Measurements from ENCODE around the gene MMRN2.
"Not testable (repeated sequence)": the region's sequence is repeated elsewhere in the genome, so short reads cannot be mapped to it uniquely, and the experiment has no call there.

MMRN2 gene

DNA sequence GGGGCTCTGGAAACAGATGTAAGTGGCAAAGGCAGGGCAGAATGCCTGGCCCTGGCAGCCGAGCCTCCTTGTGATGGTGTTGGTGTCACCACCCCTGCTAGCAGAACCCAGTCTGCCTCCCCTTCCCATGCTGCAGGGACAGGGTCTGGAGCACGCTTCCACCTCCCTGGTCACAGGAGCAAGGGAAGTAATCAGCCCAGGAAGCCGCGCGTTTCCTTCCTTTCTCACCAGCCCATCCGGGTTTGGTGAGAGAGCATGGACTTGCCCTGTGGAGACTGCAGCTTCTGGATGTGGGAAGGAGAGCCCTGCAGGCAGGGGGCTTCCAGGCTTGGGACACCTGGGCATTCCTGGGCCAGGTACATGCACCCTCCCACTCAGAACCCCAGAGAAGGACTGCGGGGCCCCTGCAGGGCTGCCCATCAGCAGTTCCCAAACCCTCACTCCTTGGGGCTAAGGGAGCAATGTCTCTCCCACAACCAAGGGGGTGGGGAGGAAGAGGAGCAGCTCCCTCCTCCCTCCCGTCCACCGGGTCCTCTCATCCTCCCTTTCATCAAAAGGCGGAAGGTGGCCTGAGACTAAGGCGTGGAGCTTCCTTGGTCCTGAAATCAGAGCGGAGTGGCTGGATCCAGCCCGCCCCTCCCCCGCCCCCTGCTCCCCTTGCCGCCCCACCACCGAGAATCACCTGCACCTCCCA lies 1.8 kb downstream of the MMRN2 start:
- no peak for DNase-seq

DNA sequence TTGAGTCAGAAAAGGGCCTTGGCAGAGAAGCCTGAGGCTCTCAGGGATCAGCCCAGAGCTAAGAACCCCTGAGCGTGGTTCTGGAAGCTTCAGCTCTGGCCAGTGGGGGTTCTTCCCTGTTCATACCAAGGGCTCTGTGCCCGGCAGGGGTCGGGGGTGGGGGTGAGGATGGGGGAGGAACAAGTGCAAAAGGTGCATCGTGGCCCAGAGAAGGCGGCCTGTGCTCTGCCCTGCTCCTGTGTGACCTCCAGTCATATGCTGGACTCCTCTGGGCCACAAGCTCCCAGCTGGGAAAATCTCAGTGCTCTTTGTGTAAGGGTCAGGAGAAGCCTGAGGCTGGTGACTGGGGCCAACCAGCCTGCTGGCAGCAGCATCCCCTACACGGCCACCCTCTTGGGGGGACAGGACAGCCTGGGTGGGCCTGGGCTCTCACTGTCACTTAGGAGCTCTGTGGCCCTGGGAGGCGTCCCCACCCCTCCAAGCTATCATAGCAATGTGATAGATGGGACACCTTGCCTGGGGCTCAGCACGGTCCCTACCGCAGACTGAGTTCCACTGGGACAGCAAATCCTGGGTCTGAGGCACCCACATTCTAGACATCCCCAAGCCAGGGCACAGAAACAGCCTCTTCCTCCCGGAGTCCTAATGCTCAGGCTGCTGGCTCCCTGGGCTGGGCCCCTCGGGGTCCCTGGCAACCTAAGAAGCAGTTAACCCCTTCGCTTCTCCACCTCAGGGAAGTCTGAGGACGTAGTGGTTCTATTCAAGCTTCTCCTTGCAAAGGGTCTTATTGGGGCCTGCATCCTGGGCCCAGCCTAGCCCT lies 2.5 kb downstream of the MMRN2 start:
- no peak for DNase-seq

DNA sequence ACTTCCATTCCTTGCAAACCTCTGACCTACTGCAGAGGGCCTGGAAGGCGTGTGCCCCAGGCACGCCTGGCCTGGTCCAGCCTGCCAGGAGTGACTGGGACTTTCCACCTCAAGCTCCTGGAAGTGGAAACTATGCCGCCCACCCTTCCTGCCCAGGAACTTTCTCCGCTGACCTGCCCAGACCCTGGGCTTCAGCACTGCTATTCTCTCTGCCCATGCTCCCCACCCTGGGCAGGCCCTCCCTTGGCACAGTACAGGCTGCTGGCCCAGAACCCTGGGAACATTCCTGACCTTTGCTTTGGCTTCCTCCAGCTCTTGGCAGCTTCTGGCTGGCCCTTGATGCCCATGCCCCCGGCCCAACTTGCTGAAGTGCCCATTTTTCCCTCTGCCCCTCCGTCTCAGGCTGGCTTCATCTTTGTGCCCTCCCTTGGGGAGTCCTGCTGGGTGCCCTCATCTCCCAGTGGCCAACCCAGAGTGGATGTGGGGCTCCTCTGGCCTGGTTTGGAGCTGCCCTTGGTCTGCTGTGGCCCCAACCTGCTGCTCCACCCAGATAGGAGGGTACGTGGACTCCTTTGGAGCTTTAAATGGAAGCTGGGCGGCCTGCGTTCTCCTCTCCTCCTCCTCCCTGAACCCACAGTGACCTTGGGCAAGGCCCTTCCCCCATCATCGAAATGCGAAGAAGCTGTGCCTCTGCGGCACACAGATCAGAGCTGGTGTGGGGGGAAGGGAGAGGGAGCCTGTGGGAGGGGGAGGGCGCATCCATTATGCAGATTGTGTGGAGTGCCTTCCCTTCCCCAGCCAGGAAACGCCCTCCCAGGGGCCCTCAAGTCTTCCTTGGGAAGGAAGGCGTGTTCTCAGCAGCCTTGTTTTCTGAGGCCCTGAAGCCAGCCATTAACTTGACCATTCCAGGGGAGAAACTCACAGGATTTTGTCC lies 3.4 kb downstream of the MMRN2 start:
- DNase-seq, result no peak

DNA sequence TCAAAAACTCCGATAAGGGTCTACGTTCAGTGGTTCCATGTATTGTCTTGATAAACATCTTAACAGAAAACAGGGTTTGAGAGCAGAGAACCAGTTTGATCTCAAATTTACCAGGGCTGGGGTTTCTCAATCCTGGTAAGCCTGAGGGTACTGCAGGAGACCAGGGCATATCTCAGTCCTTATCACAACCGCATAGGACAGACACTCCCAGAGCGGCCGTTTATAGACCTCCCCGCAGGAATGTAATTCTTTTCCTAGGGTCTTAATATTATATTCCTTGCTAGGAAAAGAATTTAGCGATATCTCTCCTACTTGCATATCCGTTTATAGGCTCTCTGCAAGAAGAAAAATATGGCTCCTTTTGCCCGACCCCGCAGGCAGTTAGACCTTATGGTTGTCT lies 4.7 kb downstream of the MMRN2 start:
- DNase-seq, result not testable (repeated sequence)

DNA sequence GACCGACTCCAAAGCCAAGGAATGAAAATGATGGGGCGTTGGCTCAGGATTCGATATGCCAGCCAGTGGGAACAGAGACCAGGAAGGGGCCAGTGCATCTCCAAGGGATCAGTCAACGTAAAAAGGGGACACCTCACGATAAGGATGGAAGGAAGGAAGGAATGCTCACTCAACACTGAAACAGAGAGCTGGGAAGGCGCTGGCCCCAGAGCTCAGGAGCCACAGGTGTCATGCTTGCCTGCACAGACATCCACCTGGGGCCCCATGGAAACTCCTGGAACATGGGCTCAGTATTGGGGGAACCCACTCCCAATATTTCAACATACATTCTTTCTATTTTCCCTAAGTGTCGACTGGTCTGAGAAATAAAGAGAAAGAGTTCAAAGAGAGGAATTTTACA lies 5.3 kb downstream of the MMRN2 start:
- no peak for DNase-seq

DNA sequence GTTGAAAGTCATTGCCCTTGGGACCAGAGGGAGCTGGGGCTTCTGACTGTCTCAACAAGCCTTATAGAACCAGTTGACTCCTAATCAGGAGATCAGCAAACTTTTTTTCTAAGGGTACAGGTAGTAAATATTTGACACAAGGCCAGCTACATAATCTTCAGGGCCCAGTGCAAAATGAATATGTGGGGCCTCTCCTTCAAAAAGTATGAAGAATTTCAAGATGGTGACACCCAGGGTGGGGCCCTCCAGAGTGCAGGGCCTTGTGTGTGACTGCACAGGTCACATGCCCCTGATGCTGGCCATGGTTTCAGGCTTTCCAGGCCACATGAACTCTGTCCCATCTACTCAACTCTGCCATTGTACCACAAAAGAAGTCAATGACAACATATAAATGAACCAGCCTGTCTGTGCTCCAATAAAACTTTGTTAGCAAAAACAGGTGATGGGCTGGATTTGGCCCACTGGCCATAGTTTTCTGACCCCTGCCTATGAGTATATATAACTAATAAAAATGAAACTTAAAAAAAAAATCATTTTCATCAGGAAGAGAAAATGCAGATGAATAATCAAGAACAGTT lies 6.1 kb downstream of the MMRN2 start:
- no peak for DNase-seq

DNA sequence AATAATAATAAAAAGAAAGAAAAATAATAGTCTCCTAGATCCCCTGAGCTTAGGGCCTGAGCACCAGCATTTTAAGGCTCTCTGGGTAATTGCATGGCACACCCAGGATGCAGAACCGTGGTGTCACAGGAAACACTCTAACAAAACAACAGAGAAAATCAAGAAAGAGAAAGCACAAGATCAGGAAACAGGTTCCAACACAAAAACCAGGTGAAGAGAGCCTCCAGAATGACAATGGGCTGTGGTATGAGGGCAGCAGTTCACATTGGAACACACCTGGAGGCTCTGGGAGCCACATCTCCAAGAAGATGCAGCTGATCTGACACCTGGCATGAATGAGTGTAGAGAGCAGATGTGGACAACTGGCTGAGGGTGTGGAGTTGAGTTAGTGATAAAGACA lies 7.1 kb downstream of the MMRN2 start:
- DNase-seq, result peak; percentile 15

DNA sequence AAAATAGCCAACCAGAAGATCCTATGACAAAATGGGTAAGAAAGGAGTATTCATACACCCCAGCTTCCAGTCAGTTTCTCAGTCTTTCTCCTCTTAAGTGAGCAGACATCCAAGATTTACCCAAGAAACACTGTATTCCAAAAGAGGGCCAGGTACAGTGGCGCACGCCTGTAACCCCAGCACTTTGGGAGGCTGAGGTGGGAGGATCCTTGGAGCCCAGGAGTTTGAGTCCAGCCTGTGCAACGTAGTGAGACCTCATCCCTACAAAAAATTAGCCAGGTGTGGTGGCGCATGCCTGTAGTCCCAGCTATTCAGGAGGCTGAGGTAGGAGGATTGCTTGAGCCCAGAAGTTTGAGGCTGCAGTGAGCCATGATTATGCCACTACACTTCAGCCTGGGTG lies 9.6 kb downstream of the MMRN2 start:
- not testable (repeated sequence) for DNase-seq

DNA sequence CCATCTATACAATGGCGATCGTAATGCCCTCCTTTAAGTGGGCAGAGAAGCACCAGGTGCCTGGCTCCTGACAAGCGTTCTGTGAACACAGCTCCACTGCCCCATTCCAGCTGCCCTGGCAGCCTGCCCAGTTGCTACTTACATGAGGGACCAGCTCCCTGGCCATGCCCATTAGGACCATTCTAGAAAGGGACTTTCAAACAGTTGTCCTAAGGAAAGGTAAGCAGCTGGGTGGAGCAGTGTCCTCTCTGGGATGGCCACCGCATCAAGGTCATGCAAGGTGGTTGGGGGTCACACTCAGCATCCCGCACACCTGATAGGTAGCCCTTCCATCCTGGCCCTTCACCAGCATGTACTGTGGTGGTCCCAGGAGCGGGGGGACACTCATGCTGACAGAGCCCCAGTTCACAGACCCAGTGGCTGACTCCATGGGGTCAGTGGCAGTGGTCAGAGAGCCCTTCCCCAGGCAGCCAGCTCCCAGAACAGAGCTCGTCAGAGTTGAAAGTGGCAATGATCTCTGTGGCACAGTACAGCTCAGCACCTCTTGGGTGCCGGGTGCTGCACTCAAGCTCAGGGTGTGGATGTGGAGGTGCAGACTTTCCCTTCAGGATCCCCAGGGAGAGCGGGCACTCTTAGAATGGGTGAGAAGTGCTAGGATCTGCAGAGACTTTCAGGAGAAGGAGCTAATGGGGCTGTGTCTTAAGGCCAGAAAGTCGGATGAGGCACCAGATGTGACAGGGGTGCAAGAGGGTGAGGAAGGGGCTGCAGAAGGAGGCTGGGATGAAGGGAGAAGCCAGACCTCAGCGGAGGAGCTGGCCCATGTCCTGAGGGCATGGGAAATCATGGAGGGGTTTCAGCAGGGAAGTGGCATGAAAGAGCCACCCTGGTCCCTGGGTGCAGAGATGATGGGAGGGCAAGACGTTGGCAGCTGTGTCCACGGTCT lies 10.9 kb downstream of the MMRN2 start:
- no peak for DNase-seq

DNA sequence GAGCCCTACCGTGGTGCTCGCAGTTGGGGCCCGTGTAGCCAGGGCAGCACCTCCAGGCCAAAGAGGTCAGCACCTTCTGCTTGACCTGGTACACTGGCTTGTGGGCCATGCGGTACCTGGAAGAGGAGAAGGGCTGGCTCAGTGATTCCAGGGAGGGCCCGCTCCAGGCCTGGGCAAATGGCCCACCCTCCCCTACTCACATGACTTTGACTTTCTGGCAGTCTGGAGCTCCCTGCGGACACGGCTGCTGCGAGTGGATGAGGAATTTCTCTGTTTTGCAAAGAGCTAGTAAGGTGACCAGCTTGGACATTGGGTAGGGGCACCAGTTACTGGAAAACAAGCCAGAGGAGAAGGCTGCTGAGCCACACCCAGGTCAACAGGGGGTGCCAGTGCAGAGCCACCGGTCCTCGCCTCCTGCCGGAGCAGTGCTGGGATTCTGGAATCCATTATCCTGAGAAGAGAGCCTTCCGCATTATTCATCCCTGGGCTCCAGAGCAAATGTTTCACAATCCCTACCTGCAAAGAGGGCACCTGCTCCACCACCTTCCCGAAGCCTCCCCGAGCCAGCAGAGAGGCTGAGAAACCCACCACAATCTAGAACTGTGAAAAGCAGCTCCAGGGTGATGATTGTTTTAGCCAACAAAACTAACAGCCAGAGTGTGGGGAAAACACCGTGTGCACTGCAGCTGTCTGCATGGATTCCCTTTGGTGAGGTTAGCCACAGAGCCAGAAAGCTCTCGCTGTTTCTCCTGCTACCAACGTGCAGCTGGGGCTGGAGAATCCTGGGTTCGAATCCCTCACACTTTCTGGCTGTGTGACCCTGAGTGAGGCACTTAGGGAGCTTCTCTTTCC lies 11.8 kb downstream of the MMRN2 start:
- no peak for DNase-seq

DNA sequence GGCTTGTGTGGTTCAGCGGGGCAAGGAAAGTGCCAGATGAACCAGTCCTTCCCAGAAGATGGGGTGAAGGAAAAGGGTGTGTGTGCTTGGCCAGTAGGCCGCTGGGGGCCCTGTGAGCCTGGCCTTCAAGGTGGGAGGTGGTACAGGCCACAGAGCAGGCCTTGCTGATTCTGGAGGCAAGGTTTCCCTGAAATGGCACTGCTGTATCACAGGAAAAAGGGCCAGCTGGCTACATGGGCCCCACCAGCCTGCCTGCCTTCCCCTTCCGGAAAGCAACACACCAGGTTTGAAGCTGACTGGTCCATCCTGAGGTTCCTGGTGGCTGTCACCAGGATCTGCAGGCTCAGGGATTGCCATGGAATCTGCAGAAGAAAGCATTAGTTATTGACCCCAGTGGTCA lies 12.5 kb downstream of the MMRN2 start:
- DNase-seq, result no peak

DNA sequence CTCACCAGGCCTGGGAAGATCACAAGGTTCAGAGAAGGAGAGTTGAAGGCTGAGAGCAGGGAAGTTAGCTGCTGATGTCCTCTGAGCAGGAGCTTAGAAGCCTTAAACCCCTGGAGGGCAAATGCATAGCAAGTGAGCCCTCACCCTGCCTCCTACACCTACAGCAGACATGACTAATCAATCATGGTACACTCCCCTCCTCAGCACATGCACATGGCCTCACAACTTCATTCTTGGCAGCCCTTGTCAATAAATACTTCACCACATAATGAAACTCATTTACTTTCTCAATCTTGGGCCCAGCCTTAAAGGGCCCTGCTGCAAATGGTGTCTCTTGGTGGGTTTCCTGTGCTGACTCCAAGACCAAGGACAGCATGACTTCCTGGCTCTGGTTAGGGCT lies 12.9 kb downstream of the MMRN2 start:
- no peak for DNase-seq

DNA sequence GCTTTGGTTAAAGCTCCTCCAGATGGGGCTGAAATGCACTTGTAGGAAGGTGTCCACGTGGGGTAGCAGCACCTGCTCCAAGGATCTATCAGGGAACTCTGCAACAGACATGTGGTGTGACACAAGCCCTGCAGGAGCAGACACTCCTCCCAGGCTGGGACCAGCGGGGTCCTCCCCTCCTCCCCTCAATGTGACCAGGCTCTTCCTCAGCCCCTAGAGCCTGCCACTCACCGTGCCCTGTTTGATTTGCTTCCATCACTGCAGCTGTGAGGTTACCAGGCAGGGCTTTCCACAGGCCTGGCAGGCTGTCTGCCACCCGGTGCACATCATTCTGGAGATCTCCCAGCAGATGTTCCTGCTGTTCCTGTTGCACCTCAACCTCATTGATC lies 13.4 kb downstream of the MMRN2 start:
- DNase-seq, result no peak

DNA sequence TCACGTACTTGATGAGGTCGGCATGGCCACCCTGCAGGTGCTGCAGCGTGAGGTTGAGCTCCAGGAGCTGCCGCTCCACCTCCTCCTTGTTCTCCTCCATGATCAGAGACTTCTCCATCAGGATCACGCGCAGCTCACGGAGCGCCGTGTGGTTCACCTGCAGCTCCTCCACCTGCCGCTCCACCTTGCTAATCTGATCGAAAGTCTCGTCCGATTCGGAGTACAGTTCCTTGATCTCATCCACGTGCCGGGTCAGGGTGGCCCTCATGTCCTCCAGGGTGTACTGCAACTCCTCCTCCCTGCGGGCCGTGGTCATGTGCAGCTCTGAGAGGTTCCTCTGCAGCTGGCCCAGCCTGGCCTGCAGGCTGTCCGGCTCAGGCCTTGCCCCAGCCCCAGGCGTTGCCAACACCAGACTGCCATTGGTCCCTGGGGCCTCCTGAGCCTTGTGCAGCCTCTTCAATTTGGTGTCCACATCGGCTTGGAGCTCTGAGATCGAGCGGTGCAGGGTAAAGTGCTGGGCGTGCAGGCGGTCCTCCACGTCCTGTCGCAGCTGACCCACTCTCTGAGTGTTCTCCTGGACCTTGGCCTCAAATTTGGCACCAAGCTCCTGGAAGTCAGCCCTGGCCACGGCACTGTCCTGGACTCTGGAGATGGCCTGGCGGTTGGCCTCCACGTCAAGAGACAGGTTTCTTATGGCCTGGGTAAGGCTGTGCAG lies 13.9 kb downstream of the MMRN2 start:
- DNase-seq, result no peak

DNA sequence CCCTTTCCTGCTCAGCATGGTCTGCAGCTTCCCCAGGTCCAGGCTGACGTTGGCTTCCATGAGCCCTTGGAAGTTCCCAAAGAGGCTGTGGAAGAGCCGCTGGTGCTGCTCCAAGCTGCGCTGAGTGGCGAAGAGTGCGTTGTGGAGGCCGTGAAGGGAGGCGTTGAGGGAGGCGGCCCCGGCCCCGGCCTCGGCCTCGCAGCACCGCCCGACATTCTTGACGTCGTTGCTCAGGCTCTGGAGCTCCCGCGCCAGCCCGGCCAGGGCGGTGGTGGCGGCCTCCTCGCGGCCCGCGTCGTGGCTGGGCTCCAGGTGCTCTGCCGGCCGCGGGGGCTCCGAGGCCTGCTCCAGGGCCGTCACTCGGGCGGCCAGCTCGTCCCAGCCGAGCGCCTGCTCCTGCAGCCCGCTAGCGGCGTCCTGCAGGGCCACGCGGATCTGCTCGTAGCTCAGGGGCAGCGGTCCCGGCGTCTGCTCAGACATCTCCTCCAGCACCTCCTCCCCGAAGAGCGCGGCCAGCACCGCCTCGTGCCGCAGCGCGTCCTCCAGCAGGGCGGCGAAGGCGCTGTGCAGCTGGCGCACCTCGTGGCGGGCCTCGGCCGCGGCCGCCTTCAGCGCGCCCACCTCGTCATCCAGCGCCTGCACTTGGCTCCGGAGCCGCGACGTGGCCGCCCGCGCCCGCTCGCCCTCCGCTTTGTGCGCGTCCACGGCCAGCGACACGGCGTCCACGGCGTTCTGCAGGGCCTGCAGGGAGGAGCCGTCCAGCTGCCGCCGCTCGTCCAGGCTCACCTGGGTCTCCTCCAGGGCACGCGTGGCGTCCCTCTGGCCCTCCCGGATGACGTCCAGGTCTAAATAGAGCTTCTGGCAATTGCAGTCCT lies 14.7 kb downstream of the MMRN2 start:
- no peak for DNase-seq

DNA sequence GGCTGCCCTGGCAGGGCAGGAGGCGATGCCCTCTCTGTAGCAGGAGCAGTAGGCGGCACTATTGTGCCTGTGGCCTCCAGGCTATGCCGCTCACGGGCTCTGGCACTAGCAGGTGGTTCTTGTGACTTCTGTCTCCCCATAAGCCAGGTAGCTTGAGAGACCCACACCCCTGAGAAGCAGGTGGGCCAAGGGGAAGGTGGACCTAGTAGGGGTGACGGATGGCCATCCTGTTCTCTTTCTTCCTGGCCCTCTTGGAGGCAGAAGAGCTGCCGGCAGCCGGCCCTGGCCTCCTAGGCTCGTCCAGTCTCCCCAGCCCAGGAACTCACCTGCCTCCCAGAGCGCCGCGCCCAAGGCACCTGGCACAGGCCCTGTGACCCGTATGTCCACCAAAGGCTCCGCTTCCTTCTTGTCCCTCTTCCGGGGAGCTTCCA lies 15.4 kb downstream of the MMRN2 start:
- no peak for DNase-seq

DNA sequence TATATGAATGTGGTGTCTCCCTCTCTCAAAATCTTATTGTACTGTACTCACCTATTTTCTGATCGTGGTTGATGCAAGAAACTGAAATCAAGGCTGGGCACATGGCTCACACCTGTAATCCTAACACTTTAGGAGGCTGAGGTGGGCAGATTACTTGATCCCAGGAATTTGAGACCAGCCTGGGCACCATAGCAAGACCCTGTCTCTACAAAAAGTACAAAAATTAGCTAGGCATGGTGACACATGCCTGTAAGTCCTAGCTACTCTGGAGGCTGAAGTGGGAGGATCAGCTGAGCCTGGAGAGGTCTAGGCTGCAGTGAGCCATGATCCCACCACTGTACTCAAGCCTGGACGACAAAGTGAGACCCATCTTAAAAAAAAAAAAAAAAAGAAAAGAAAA lies 16.0 kb downstream of the MMRN2 start:
- DNase-seq, result no peak

DNA sequence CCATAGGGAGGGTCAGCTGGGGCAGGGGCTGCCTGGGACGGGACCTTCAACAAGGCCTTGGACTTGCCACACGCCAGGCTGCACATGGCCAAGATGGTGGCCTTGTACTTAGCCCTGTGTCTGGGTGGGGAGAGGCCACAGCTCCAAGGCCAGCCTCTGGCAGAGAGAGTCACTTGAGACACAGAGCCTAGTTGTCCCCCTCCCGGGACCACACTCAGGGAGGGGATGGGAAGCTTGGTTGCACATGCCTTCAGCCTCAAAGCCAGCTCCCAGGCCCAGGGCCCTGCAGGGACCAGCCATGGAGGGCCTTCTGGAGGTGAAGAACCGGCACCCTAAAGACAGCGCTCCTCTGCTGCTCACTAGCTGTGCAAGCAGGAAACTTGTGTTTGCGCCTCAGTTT lies 16.7 kb downstream of the MMRN2 start:
- DNase-seq, result no peak

DNA sequence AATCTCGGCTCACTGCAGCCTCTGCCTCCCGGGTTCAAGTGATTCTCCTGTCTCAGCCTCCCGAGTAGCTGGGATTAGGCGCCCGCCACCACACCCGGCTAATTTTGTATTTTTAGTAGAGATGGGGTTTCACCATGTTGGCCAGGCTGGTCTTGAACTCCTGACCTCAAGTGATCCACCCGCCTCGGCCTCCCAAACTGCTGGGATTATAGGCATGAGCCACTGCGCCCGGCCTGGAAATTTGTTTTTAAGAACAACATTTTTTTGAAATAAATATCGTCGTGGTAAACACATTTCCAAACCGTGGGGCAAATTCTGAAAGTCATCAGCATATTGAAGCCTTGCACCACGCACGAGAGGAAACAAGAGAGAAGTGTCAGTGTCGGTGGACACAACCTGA lies 17.3 kb downstream of the MMRN2 start:
- DNase-seq, result not testable (repeated sequence)

Data from CD4-positive, alpha-beta T cell treated with Interleukin-12 subunit alpha and Interleukin-12 subunit beta, for 1 hour (primary cell).